Bronchial epithelial cell (primary cell): ENCODE measurements around the gene SCN8A. TPM values are rescaled to one million over a fixed set of nuclear protein-coding genes. Genes with fewer than 3 reads are reported as not detected.

ENCODE experiments used
- DNase-seq: peaks from one replicate; pipeline ENCODE4 v3.0.0-alpha.2; 2010; ENCODE audit warnings: low read depth
- FAIRE-seq: peaks from 2 replicates; lab custom pipeline; 2011; peaks lifted over from hg19 to GRCh38; lab: Jason Lieb, UNC
- H3K27me3 ChIP-seq: 2 replicates; pipeline ENCODE4 v1.5.1; 2011; ENCODE audit warnings: low read length; ENCODE audit not compliant: control insufficient read depth, insufficient read depth
- H3K36me3 ChIP-seq: 2 replicates; pipeline ENCODE4 v1.5.1; 2011; ENCODE audit warnings: low read length; ENCODE audit not compliant: control insufficient read depth, insufficient read depth
- H3K4me3 ChIP-seq: 2 replicates; pipeline ENCODE4 v1.5.1; 2011; ENCODE audit warnings: mild to moderate bottlenecking, low read depth, low read length, control low read depth
- total RNA-seq: library from RNA; depleted of rRNA; stranded (reverse); fragments of >200 nt; gene quantifications from 2 replicates; pipeline ENCODE4 v1.2.1, GENCODE V29; 2014
- TF ChIP-seq, protein P1 (sequence below): IDR thresholded peaks from 2 replicates; pipeline ENCODE4 v1.5.1; 2011; ENCODE audit warnings: mild to moderate bottlenecking, moderate library complexity, low read length, control low read depth, inconsistent platforms; ENCODE audit not compliant: insufficient read depth, severe bottlenecking

The SCN8A gene
- total RNA-seq, 1 donor from 2014 or later: under 0.01 TPM

DNA sequence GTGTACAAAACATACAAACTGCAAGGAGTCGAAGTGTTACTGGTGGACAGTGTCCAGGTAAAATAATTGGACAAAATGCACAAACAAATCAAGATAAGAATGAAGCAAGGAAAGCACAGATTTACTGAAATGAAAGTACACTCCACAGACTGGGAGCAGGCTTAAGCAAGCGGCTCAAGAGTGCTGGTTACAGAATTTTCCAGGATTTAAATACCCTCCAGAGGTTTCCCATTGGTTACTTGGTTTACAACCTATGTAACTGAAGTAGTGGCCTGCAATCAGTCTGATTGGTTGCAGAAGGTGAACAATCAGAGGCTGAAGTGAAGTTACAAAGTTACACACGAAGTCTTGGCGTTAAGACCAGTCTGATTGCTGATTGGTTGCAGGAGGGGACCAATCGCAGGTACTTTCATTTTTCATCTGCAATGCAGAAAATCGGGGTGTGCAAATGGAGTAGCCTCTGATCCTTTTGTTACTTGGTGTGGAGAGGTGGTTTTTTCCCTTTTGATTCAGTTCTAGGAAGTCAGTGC is 11.6 kb upstream of the SCN8A start:
- H3K4me3 ChIP-seq: no peak overlapping the region

DNA sequence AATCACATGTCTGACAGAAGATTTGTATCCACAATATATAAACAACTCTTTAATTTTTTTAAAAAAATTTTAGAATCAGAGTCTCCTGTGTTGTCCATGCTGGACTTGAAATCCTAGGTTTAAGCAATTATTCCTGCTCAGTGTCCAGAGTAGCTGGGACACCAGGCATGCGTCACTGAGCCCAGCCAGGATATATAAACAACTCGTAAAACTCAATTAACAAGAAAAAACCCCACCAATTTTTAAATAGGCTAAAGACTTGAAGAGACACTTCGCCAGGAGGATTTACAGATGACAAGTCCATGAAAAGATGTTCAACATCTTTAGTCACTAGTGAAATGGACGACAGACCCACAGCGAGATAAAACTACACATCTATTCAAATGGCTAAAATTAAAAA is 2.0 kb upstream of the SCN8A start:
- no peak for FAIRE-seq
- Histone ChIP-seq H3K27me3 (peaks cover 18% of the 10 kb centered on the region), H3K36me3 (no peaks in the 10 kb centered on the region), H3K4me3 (no peak overlapping the region)
- DNase-seq: no peak
- TF ChIP-seq, protein P1, sequence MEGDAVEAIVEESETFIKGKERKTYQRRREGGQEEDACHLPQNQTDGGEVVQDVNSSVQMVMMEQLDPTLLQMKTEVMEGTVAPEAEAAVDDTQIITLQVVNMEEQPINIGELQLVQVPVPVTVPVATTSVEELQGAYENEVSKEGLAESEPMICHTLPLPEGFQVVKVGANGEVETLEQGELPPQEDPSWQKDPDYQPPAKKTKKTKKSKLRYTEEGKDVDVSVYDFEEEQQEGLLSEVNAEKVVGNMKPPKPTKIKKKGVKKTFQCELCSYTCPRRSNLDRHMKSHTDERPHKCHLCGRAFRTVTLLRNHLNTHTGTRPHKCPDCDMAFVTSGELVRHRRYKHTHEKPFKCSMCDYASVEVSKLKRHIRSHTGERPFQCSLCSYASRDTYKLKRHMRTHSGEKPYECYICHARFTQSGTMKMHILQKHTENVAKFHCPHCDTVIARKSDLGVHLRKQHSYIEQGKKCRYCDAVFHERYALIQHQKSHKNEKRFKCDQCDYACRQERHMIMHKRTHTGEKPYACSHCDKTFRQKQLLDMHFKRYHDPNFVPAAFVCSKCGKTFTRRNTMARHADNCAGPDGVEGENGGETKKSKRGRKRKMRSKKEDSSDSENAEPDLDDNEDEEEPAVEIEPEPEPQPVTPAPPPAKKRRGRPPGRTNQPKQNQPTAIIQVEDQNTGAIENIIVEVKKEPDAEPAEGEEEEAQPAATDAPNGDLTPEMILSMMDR: no peak

More for the DNA sequence above, 11.6 kb upstream of the SCN8A start:
- no peak for DNase-seq
- no peak for FAIRE-seq
- Histone ChIP-seq H3K36me3 (no peaks in the 10 kb centered on the region), H3K27me3 (no peaks in the 10 kb centered on the region)
- TF ChIP-seq, protein P1: no peak

DNA sequence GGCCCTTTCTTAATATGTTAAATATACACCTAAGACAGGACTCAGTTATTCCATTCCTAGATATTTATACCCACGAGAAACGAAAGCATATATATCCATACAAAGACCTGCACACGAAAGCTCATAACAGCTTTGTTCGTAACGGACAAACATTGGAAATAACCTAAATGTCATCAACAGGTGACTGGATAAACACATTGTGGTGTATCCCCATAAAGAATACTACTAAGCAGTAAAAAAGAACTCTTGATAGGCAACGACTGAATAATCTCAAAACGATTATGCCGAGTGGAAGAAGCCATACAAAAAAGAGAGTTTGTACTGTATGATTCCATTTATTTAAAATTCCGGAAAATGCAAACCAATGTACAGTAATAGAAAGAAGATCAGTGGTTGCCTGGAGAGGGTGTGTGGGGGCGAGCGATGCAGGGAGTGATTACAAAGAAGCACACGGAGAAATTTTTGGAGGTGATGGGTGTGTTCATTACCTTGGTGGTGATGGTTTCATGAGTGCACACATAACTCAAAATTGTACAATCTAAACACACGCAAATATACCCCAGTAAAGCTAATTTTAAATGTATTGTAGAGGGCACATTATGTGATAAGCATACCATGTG is 1.4 kb upstream of the SCN8A start:
- TF ChIP-seq, protein P1: no peak
- DNase-seq (no peak), FAIRE-seq (no peak)
- H3K4me3 ChIP-seq: no peak overlapping the region
- H3K27me3 ChIP-seq: peaks cover 18% of the 10 kb centered on the region
- H3K36me3 ChIP-seq: no peaks in the 10 kb centered on the region

DNA sequence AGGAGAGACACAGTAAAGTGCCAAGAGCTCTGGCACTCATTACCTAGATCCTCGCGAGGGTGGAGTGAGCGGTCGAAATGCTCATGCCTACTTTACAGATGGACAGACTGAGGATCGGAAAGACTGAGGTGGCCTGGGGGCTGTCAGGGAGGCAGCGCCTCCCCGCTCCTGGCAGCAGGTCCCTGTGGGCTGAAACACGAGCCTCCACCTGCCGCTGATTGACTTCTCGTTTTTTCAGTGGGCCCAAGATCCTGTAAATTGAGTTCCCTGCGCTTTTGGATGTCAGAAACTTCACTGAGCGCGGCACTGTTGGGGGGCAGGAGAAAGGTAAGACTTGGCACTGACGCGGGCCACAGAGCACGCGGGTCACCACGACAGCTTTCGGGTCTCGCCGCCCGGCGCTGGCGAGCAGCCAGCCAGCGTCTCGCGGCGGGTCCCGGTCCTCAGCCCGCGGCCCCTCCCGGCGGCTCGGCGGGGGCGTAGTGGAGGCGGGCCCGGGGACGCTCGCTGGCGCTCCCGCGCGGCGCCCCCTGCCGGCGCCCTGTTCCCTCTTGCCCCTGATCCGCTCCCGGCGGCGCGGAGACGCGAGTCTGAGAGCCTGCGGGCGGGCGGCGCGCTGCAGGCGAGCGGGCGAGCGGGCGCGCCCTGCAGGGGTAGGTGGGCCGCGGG is 552 bp upstream of the SCN8A start:
- DNase-seq (no peak), FAIRE-seq (no peak)
- peaks cover 18% of the 10 kb centered on the region for H3K27me3 ChIP-seq
- H3K4me3 ChIP-seq: peak overlapping the region; percentile 10
- H3K36me3 ChIP-seq: no peaks in the 10 kb centered on the region
- TF ChIP-seq, protein P1: peak; percentile 50

DNA sequence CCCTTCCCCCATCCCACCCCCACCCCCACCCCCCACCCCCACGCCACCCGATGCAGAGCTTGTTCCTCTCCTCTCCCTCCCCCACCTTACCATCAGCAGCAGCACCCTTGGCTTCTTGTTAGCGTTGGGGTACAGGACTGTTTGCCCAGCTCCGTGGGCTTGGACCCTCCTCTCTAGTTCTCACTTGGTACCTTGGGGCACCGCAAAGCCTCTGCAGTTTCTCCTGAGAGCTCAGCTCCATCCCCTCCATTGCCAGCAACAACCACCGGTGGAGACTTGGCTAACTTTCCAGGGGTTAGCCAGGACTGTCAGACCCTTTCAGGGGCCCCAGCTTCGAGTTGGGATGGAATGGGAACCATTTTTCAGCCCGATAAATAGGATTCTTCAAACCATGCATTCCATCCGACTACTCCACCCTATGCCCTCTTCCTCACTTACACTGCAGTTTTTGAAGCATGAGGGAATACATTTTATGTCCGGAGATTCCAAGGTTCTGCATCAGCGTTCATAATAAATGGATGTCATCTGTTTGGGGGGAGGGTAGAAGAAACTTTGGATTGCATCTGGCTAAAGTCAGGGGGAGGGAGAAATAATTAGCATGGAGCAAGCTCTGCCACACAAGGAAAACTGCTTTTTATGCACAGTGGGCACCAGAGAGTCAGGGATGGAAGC is 1.1 kb downstream of the SCN8A start:
- TF ChIP-seq, protein P1: no peak
- H3K4me3 ChIP-seq: no peak overlapping the region
- H3K36me3 ChIP-seq: no peaks in the 10 kb centered on the region
- H3K27me3 ChIP-seq: peaks cover 18% of the 10 kb centered on the region
- no peak for DNase-seq
- FAIRE-seq: no peak
